Peyer's patch (tissue), 4 donors: ENCODE measurements around the gene ANGPTL3.

Source experiments
- CTCF ChIP-seq, 6 experiments: fragments of 450-650 bp in 4 of 6; fragments of 200-600 bp in 2 of 6; sonication (generic) in 1 of 6; IDR thresholded peaks; one replicate each; pipeline ENCODE4 v1.5.1; 2017 to 2019; ENCODE audit warnings: antibody characterized with exemption in 6 of 6, mild to moderate bottlenecking in 3 of 6, moderate library complexity in 1 of 6
- POLR2A ChIP-seq, 2 donors: fragments of 450-650 bp; IDR thresholded peaks; one replicate each; pipeline ENCODE4 v1.5.1; 2017; ENCODE audit warnings: antibody characterized with exemption in 2 of 2, mild to moderate bottlenecking in 2 of 2, moderate library complexity in 2 of 2

- TF ChIP-seq CTCF (IDR thresholded peaks at IDR 0.05) (no peak), POLR2A (IDR thresholded peaks at IDR 0.05) (no peak)
Measured at GRCh38 chr1:62572476-62572875, 24.8 kb upstream of the ANGPTL3 start.
